Hippocampal formation (tissue), 2 donors: ENCODE measurements around the gene COPB2.

Source experiments
- DNase-seq, 2 donors: peaks; one replicate each; lab custom pipeline; 2025; lab: John Stamatoyannopoulos, UW

Gene COPB2

GRCh38 chr3:139307601-139308555 is 81.6 kb downstream of the COPB2 start:
- no peak for DNase-seq
